ENCODE data around the gene KCNQ5.

The KCNQ5 gene

DNA sequence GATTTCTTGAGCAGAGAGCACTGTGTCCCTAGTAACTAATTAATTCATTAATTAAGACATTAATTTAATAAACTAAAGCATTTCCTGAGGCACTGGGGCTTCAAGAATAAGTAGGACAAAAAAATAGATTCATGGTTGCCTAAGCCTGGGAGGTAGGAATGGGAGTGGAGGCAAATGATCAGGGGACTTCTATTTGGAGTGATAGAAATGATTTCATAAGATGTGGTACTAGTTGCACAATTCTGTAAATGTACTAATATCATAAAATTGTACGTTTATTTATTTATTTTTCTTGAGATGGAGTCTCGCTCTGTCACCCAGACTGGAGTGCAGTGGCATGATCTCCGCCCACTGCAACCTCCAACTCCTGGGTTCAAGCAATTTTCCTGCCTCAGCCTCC lies 316.2 kb downstream of the KCNQ5 start:
- TF ChIP-seq, protein P1, sequence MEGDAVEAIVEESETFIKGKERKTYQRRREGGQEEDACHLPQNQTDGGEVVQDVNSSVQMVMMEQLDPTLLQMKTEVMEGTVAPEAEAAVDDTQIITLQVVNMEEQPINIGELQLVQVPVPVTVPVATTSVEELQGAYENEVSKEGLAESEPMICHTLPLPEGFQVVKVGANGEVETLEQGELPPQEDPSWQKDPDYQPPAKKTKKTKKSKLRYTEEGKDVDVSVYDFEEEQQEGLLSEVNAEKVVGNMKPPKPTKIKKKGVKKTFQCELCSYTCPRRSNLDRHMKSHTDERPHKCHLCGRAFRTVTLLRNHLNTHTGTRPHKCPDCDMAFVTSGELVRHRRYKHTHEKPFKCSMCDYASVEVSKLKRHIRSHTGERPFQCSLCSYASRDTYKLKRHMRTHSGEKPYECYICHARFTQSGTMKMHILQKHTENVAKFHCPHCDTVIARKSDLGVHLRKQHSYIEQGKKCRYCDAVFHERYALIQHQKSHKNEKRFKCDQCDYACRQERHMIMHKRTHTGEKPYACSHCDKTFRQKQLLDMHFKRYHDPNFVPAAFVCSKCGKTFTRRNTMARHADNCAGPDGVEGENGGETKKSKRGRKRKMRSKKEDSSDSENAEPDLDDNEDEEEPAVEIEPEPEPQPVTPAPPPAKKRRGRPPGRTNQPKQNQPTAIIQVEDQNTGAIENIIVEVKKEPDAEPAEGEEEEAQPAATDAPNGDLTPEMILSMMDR (IDR thresholded peaks at IDR 0.05; ENCODE audit: insufficient read depth, low read depth, low read length, missing control alignments), result no peak
- H3K4me3 ChIP-seq (ENCODE audit: low read length), result no peak overlapping the region
- no peak for DNase-seq (ENCODE audit: low read depth)

DNA sequence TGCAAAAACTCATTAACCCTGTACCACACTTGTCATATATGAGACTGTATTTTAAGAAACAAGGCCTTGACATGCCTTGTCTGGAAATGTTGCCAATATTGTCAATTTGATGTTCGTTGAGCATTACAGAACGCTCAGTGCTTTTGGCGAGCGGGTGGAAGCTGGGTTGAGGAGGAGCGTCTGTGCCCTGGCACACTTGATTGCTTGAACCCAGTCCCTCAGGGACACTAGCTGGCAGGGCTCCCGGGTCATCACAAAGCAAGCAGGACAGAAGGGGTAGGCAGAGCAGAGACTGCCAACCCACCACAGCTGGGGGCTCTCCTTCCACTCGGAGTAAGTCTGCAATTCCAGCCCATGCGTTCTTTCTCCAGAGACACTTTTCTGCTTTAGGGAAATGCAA lies 317.1 kb downstream of the KCNQ5 start:
- DNase-seq (ENCODE audit: low read depth), result no peak
- no peak overlapping the region for H3K4me3 ChIP-seq (ENCODE audit: low read length)
- TF ChIP-seq, protein P1 (IDR thresholded peaks at IDR 0.05; ENCODE audit: insufficient read depth, low read depth, low read length, missing control alignments), result no peak

DNA sequence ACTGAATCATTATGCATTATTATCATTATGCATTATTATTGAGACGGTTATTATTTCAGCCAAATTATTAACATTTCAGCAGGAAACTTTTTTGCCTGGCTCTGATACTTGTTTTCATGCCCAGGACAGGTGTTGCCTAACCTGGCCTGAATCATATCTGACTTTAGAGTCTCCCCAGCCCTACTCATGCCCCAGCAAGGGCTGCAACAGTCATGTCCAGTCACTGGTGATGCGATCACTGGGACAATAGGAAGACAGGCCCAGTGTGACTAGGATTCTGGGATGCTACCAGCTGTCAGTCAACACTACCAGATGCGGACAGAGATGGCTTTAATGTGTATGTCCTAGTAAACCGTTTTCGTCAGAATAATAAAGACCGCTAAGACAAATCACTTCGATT lies 318.4 kb downstream of the KCNQ5 start:
- TF ChIP-seq, protein P1 (IDR thresholded peaks at IDR 0.05; ENCODE audit: insufficient read depth, low read depth, low read length, missing control alignments), result no peak
- peak; percentile 85 for DNase-seq (ENCODE audit: low read depth)
- H3K4me3 ChIP-seq (ENCODE audit: low read length), result no peak overlapping the region

DNA sequence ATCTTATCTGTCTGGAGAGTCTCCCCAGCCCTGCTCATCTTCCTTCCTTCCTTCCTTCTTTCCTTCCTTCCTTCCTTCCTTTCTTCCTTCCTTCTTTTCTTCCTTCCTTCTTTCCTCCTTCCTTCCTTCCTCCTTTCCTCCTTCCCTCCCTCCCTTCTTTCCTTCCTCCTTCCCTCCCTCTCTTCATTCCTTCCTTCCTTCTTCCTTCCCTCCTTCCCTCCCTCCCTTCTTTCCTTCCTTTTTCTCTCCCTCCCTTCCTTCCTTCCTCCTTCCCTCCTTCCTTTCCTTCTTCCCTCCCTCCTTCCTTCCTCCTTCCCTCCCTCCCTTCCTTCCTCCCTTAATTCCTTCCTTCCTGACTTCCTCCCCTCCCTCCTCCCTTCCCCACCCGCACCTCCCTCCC lies 319.4 kb downstream of the KCNQ5 start:
- no peak overlapping the region for H3K4me3 ChIP-seq (ENCODE audit: low read length)
- no peak for DNase-seq (ENCODE audit: low read depth)
- TF ChIP-seq, protein P1 (IDR thresholded peaks at IDR 0.05; ENCODE audit: insufficient read depth, low read depth, low read length, missing control alignments), result no peak

DNA sequence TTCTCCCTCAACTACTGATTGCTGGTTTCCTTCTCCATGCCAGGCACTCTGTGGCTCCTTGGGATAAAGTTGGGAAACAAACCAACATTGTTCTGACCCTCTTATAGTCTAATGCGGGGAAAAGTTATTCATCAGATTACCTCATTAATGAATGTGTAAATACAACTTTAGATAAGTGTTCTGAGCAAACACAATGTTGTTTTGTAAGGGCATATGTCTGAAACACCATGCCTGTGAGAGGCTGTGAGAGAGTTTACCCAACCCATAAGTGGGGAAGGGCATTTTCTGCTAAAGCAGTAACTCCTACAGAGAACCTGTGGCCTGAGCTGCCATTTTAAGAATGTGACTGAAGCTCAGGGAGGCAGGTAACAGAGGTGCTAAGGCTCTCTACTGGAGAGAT lies 319.9 kb downstream of the KCNQ5 start:
- TF ChIP-seq, protein P1 (IDR thresholded peaks at IDR 0.05; ENCODE audit: insufficient read depth, low read depth, low read length, missing control alignments), result no peak
- H3K4me3 ChIP-seq (ENCODE audit: low read length), result no peak overlapping the region
- DNase-seq (ENCODE audit: low read depth), result no peak

DNA sequence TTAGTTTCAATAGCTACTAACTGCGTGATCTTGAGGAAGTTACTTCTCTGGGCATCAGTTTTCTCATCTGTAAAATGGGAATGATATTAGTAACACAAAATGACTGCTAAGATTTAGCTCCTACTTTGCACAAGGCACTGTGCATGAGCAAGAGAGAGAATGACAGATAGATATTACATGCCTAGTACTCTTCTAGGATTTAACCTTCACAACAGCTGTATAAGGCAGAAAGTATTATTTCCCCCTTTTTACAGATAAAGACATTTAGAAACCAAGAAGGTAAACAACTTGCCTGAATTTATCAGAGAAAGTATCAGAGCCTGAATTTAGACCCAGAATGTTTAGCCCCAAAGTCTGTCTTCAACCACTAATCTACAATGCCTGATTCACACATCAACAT lies 321.8 kb downstream of the KCNQ5 start:
- DNase-seq (ENCODE audit: low read depth), result no peak
- TF ChIP-seq, protein P1 (IDR thresholded peaks at IDR 0.05; ENCODE audit: insufficient read depth, low read depth, low read length, missing control alignments), result no peak
- no peak overlapping the region for H3K4me3 ChIP-seq (ENCODE audit: low read length)

DNA sequence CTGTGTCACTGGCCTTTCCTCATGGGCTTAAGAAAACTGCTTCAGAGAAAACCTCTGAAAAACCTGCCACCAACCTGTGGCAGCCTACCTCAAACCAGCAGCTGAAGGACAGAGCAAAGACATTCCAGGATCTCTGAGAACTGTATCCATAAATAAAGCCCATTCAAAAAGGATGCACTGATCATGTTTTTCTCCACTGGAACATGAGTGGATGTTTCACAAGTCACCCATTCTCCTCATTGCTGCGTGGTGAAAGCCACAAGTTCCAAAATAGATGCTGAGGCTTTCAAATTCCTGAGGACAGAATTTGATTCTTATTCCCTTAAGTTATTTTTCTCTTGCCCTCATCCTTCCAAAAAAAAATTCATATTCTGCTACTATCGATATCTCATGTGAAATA lies 322.8 kb downstream of the KCNQ5 start:
- no peak for DNase-seq (ENCODE audit: low read depth)
- TF ChIP-seq, protein P1 (IDR thresholded peaks at IDR 0.05; ENCODE audit: insufficient read depth, low read depth, low read length, missing control alignments), result no peak
- H3K4me3 ChIP-seq (ENCODE audit: low read length), result no peak overlapping the region

Measured in epithelial cell of esophagus (primary cell).